IMR-90 (cell line): ENCODE data around the gene UBE2G1. TPM values are rescaled to one million over a fixed set of nuclear protein-coding genes. Genes with fewer than 3 reads are reported as not detected.

Experiments
- ATAC-seq: fragments of 200-7000 bp; cut with Tn5 transposase; 2 replicates; pipeline ENCODE4 v1.9.1; 2020; ENCODE audit warnings: low read depth, mild to moderate bottlenecking, moderate library complexity
- BruUV-seq: library from RNA; stranded (reverse); fragments of 400-500 nt; replicated peaks from 2 replicates; lab custom pipeline; 2021; lab: Mats Ljungman, UMichigan
- CTCF ChIA-PET: fragments of 300-600 bp; formaldehyde crosslinking; extraction: SDS; loops from one replicate; lab custom pipeline; 2021; ENCODE audit warnings: antibody characterized with exemption; lab: Yijun Ruan, JAX
- POLR2A ChIA-PET: fragments of 300-600 bp; sonication (Branson Sonifier 250); formaldehyde crosslinking; loops from one replicate; lab custom pipeline; 2022; ENCODE audit warnings: antibody characterized with exemption; ENCODE audit not compliant: unreplicated experiment; lab: Charles Lee
- DNase-seq: peaks from one replicate; pipeline ENCODE4 v3.0.0; 2013
- H2AFZ ChIP-seq: replicated peaks from 2 replicates; pipeline ENCODE3; 2013; ENCODE audit warnings: low read length, mild to moderate bottlenecking; ENCODE audit not compliant: poor library complexity
- H2AK5ac ChIP-seq: 2 replicates; pipeline ENCODE4 v1.6.1; 2013; ENCODE audit warnings: low read depth, low read length, inconsistent platforms
- H2AK9ac ChIP-seq: replicated peaks from 2 replicates; pipeline ENCODE3; 2013; ENCODE audit warnings: mild to moderate bottlenecking, low read depth, low read length, moderate library complexity; ENCODE audit not compliant: poor library complexity
- H2BK120ac ChIP-seq: 2 replicates; pipeline ENCODE4 v1.6.1; 2013; ENCODE audit warnings: low read depth, low read length, inconsistent platforms
- H2BK15ac ChIP-seq: 3 replicates; pipeline ENCODE4 v1.6.1; 2013; ENCODE audit warnings: low read depth, low read length, inconsistent platforms
- H2BK20ac ChIP-seq: 2 replicates; pipeline ENCODE4 v1.6.1; 2013; ENCODE audit warnings: low read depth, mild to moderate bottlenecking, inconsistent platforms, low read length, moderate library complexity
- H2BK5ac ChIP-seq: 2 replicates; pipeline ENCODE4 v1.6.1; 2013; ENCODE audit warnings: mild to moderate bottlenecking, low read depth, low read length, inconsistent platforms; ENCODE audit not compliant: poor library complexity, severe bottlenecking
- H3K14ac ChIP-seq: replicated peaks from 2 replicates; pipeline ENCODE4 v1.6.1; 2013; ENCODE audit warnings: low read depth, low read length, inconsistent platforms
- H3K18ac ChIP-seq: 2 replicates; pipeline ENCODE4 v1.6.1; 2013; ENCODE audit warnings: low read depth, low read length, control low read depth
- H3K23ac ChIP-seq: 2 replicates; pipeline ENCODE4 v1.6.1; 2013; ENCODE audit warnings: low read depth, low read length, inconsistent platforms
- H3K27ac ChIP-seq: 2 replicates; pipeline ENCODE4 v1.5.1; 2013; ENCODE audit warnings: mild to moderate bottlenecking, control low read depth, low read length; ENCODE audit not compliant: insufficient read depth
- H3K27me3 ChIP-seq: 2 replicates; pipeline ENCODE4 v1.6.1; 2013; ENCODE audit warnings: low read length; ENCODE audit not compliant: control insufficient read depth, insufficient read depth
- H3K36me3 ChIP-seq: 2 replicates; pipeline ENCODE4 v1.6.1; 2013; ENCODE audit warnings: low read length, mixed read lengths; ENCODE audit not compliant: control insufficient read depth, insufficient read depth
- H3K4ac ChIP-seq: 2 replicates; pipeline ENCODE4 v1.6.1; 2013; ENCODE audit warnings: low read depth, low read length, inconsistent platforms
- H3K4me1 ChIP-seq: 2 replicates; pipeline ENCODE4 v1.6.1; 2013; ENCODE audit warnings: low read length, mixed read lengths; ENCODE audit not compliant: control insufficient read depth, insufficient read depth
- H3K4me2 ChIP-seq: 2 replicates; pipeline ENCODE4 v1.6.1; 2013; ENCODE audit warnings: low read depth, mild to moderate bottlenecking, control low read depth, low read length, moderate library complexity
- H3K4me3 ChIP-seq: 2 replicates; pipeline ENCODE4 v1.5.1; 2013; ENCODE audit warnings: low read depth, mild to moderate bottlenecking, control low read depth, low read length, moderate library complexity; ENCODE audit not compliant: insufficient read depth
- H3K56ac ChIP-seq: 2 replicates; pipeline ENCODE4 v1.6.1; 2013; ENCODE audit warnings: low read length, inconsistent platforms; ENCODE audit not compliant: insufficient read depth; ENCODE audit errors: extremely low read depth
- H3K79me1 ChIP-seq, 2 experiments: 2 replicates each; pipeline ENCODE4 v1.6.1; 2013; ENCODE audit warnings: low read length in 2 of 2, inconsistent platforms in 1 of 2, low read depth in 1 of 2
- H3K9ac ChIP-seq: 2 replicates; pipeline ENCODE4 v1.6.1; 2013; ENCODE audit warnings: low read depth, low read length, control low read depth
- H3K9me1 ChIP-seq: 2 replicates; pipeline ENCODE4 v1.6.1; 2013; ENCODE audit warnings: low read length, inconsistent platforms; ENCODE audit not compliant: insufficient read depth
- H3K9me3 ChIP-seq: 2 replicates; pipeline ENCODE4 v1.6.1; 2013; ENCODE audit warnings: low read length; ENCODE audit not compliant: control insufficient read depth, insufficient read depth
- H4K20me1 ChIP-seq: 2 replicates; pipeline ENCODE4 v1.6.1; 2013; ENCODE audit warnings: low read length, inconsistent platforms; ENCODE audit not compliant: insufficient read depth
- H4K5ac ChIP-seq: 2 replicates; pipeline ENCODE4 v1.6.1; 2013; ENCODE audit warnings: mild to moderate bottlenecking, low read depth, low read length, control low read depth
- H4K8ac ChIP-seq, 2 experiments: 2 replicates each; pipeline ENCODE4 v1.6.1; 2013; ENCODE audit warnings: low read depth in 2 of 2, low read length in 2 of 2, control low read depth in 1 of 2, inconsistent platforms in 1 of 2
- H4K91ac ChIP-seq: 2 replicates; pipeline ENCODE4 v1.6.1; 2013; ENCODE audit warnings: low read depth, low read length, inconsistent platforms; ENCODE audit not compliant: insufficient read depth
- BHLHE40 ChIP-seq: fragments of 150-350 bp; IDR thresholded peaks from 2 replicates; pipeline ENCODE4 v1.6.1; 2016; ENCODE audit warnings: mild to moderate bottlenecking, low read depth, low read length
- RAD21 ChIP-seq: IDR thresholded peaks from 2 replicates; pipeline ENCODE4 v1.6.1; 2012; ENCODE audit warnings: low read length, improper control_type of control experiment
- WGBS, 2 experiments: methylation state at CpG; one replicate each; pipeline versions ENCODE4 v1.1.5 to v1.1.7; 2013; ENCODE audit warnings: missing lambda C conversion rate in 2 of 2; ENCODE audit not compliant: insufficient read length in 1 of 2; ENCODE audit errors: extremely low coverage in 2 of 2; 5-methylcytosine and 5-hydroxymethylcytosine counted together
- dilution Hi-C: fragments of 300-500 bp; cut with HindIII; formaldehyde crosslinking; loops from one replicate; pipeline ENCODE4 v1.14.3; 2018; ENCODE audit warnings: low sequenced_read_pairs; ENCODE audit not compliant: unreplicated experiment
- in situ Hi-C: fragments of 300-500 bp; cut with MboI; formaldehyde crosslinking; loops from 3 replicates; pipeline ENCODE4 v1.14.3; 2019; ENCODE audit warnings: low sequenced_read_pairs, inconsistent platforms, mixed read lengths
- intact Hi-C: fragments of 100-400 bp; cut with micrococcal nuclease; formaldehyde crosslinking; loops from 2 replicates; pipeline ENCODE4 v1.10.0; 2022
- polyA plus RNA-seq, 3 experiments: library from polyadenylated mRNA; depleted of rRNA; stranded (reverse); fragments of >200 nt; gene quantifications; 2 replicates each; pipeline ENCODE4 v1.2.3, GENCODE V29; 2012; ENCODE audit warnings: low replicate concordance in 1 of 3
- total RNA-seq: library from RNA; depleted of rRNA; stranded (reverse); fragments of >200 nt; gene quantifications from 2 replicates; pipeline ENCODE4 v1.2.3, GENCODE V29; 2012

UBE2G1 gene
- total and polyA plus RNA-seq, 2 of the 4 experiments (the other 2 are of a cell fraction), result 26.3 to 26.6 TPM

DNA sequence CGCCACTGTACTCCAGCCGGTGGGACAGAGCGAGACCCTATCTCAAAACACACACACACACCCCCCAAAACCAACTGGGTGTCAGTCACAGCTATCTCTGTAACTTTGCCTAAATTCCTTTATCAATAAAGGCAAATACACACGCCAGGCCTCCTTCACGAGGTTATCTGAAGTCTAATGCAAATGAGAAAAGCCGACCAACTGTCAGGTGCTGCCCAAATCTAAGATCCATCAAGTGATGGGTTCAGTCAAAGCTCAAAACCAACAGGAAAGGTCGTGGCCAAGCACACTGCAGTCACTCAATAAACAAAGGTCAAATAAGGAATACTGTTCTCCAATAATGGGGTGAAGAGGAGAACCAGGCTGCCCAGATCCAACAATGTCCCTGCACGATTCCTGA lies 103.8 kb downstream of the UBE2G1 start:
- Histone ChIP-seq H3K4me3 (peak overlapping the region; percentile 75), H2BK5ac (peak overlapping the region; percentile 37), H3K9ac (peak overlapping the region; percentile 82), H3K14ac (peak overlapping the region; percentile 94), H3K23ac (peak overlapping the region; percentile 94), H2AFZ (peak overlapping the region; percentile 92), H3K9me1 (peaks cover 19% of the 10 kb centered on the region; the same call in 1 of the 2 replicates), H2AK5ac (peak overlapping the region; percentile 92), H3K79me1 (peaks cover 14 to 64% of the 10 kb centered on the region in 2 experiments), H3K36me3 (peaks cover 8% of the 10 kb centered on the region), H3K9me3 (peaks cover 3% of the 10 kb centered on the region), H3K27me3 (no peaks in the 10 kb centered on the region), H3K18ac (no peak overlapping the region), H2BK120ac (no peak overlapping the region), H3K56ac (peak overlapping the region; percentile 84; the same call in 1 of the 2 replicates), H3K4ac (peak overlapping the region; percentile 83), H2AK9ac (peak overlapping the region; percentile 97), H3K27ac (peak overlapping the region; percentile 79), H4K91ac (peak overlapping the region; percentile 41), H2BK20ac (no peak overlapping the region), H4K20me1 (peaks cover 40% of the 10 kb centered on the region; the same call in 1 of the 2 replicates), H3K4me1 (peaks cover 4% of the 10 kb centered on the region), H3K4me2 (peak overlapping the region; percentile 98), H4K5ac (no peak overlapping the region), H2BK15ac (no peak overlapping the region), H4K8ac (peak overlapping the region; percentile 22 to 81; a peak in 2 of 4 replicates)
- no TSS peak for BruUV-seq
- POLR2A ChIA-PET, result interaction anchor here (0.6 kb wide), 1 partner anchor 79 kb away, joined by 3 read pairs; no protein-coding TSS in a partner anchor
- CTCF ChIA-PET, result no interaction called here
- DNase-seq (no peak), ATAC-seq (no peak)
- dilution Hi-C loops (no loop called here), in situ Hi-C loops (no loop called here), intact Hi-C loops (loop anchor here (5.0 kb wide), 1 partner anchor 45 kb away; no protein-coding TSS in a partner anchor)
- no peak for TF ChIP-seq RAD21
- TF ChIP-seq BHLHE40, result no peak
- 100% methylated on average over 3 of the region's 8 CpGs; no CpG with 5 or more reads in 1 of the 2 experiments for WGBS, 2 experiments
